CD14-positive monocyte (primary cell): ENCODE data around the gene EXD3. TPM values are rescaled to one million over a fixed set of nuclear protein-coding genes. Genes with fewer than 3 reads are reported as not detected.
A peak's percentile ranks its signal among the peaks of the same experiment; 100 is the strongest.
"Not testable (repeated sequence)": the region's sequence is repeated elsewhere in the genome, so short reads cannot be mapped to it uniquely, and the experiment has no call there.

ENCODE experiments used
- DNase-seq, 3 donors: peaks; one replicate each; pipeline ENCODE4 v3.0.0-alpha.2; 2011 to 2022
- H2AFZ ChIP-seq: 2 replicates; pipeline ENCODE4 v1.6.0; 2012; ENCODE audit warnings: mild to moderate bottlenecking, low read depth, low read length, inconsistent platforms; ENCODE audit not compliant: insufficient read depth, poor library complexity, severe bottlenecking
- H3K27ac ChIP-seq, 2 donors: 1 replicate in 1 of 2; 2 replicates in 1 of 2; pipeline ENCODE4 v1.5.1; 2012 to 2013; ENCODE audit warnings: low read length in 2 of 2, control low read depth in 1 of 2, inconsistent platforms in 1 of 2, low read depth in 1 of 2, mild to moderate bottlenecking in 1 of 2
- H3K27me3 ChIP-seq, 2 donors: one replicate each; pipeline versions ENCODE4 v1.6.0 to v1.6.1; 2011 to 2013; ENCODE audit warnings: low read length in 2 of 2; ENCODE audit not compliant: control insufficient read depth in 2 of 2, insufficient read depth in 2 of 2
- H3K36me3 ChIP-seq, 2 donors: replicated peaks in 1 of 2; 1 replicate in 1 of 2; 2 replicates in 1 of 2; pipeline versions ENCODE4 v1.5.1 to v1.6.1; 2012 to 2013; ENCODE audit warnings: low read length in 2 of 2, control low read depth in 1 of 2, inconsistent platforms in 1 of 2, mild to moderate bottlenecking in 1 of 2; ENCODE audit not compliant: insufficient read depth in 2 of 2, control insufficient read depth in 1 of 2
- H3K4me1 ChIP-seq, 2 donors: 1 replicate in 1 of 2; 2 replicates in 1 of 2; pipeline versions ENCODE4 v1.5.1 to v1.6.1; 2012 to 2013; ENCODE audit warnings: low read length in 2 of 2, control low read depth in 1 of 2, inconsistent platforms in 1 of 2, mild to moderate bottlenecking in 1 of 2, moderate library complexity in 1 of 2; ENCODE audit not compliant: insufficient read depth in 2 of 2, control insufficient read depth in 1 of 2
- H3K4me2 ChIP-seq: replicated peaks from 2 replicates; pipeline ENCODE3; 2012; ENCODE audit warnings: low read length, moderate library complexity, mild to moderate bottlenecking; ENCODE audit not compliant: poor library complexity, severe bottlenecking; ENCODE audit errors: extremely low read depth
- H3K4me3 ChIP-seq, 3 experiments: fragments of 200-600 bp in 1 of 3; sonication (generic) in 1 of 3; replicated peaks in 1 of 3; 1 replicate in 2 of 3; 2 replicates in 1 of 3; pipeline ENCODE4 v1.5.1; 2011 to 2013; ENCODE audit warnings: low read length in 3 of 3, mild to moderate bottlenecking in 3 of 3, control low read depth in 2 of 3, low read depth in 2 of 3, inconsistent platforms in 1 of 3, moderate library complexity in 1 of 3
- H3K79me2 ChIP-seq: 2 replicates; pipeline ENCODE4 v1.6.0; 2012; ENCODE audit warnings: mild to moderate bottlenecking, control low read depth, inconsistent platforms, low read length, moderate library complexity; ENCODE audit not compliant: insufficient read depth
- H3K9ac ChIP-seq: 2 replicates; pipeline ENCODE4 v1.6.0; 2017; ENCODE audit warnings: low read length, mild to moderate bottlenecking; ENCODE audit not compliant: insufficient read depth, poor library complexity, severe bottlenecking
- H3K9me3 ChIP-seq, 2 donors: replicated peaks in 1 of 2; 1 replicate in 1 of 2; 2 replicates in 1 of 2; pipeline versions ENCODE4 v1.5.1 to v1.6.1; 2012 to 2013; ENCODE audit warnings: low read length in 2 of 2, control low read depth in 1 of 2; ENCODE audit not compliant: control insufficient read depth in 1 of 2, insufficient read depth in 1 of 2
- H4K20me1 ChIP-seq: 2 replicates; pipeline ENCODE4 v1.6.0; 2012; ENCODE audit warnings: mild to moderate bottlenecking, low read length, control low read depth, moderate library complexity; ENCODE audit not compliant: insufficient read depth
- H3K27ac Mint-ChIP-seq, 7 donors: one replicate each; pipeline ENCODE4 v1.8.0; 2020; ENCODE audit warnings: mild to moderate bottlenecking in 7 of 7, mixed read lengths in 7 of 7, moderate library complexity in 6 of 7, inconsistent platforms in 2 of 7
- H3K27me3 Mint-ChIP-seq, 3 donors: one replicate each; pipeline ENCODE4 v1.8.0; 2021 to 2022; ENCODE audit warnings: low read depth in 3 of 3, mild to moderate bottlenecking in 3 of 3, mixed read lengths in 3 of 3, moderate library complexity in 3 of 3, inconsistent platforms in 1 of 3
- H3K36me3 Mint-ChIP-seq, 2 donors: one replicate each; pipeline ENCODE4 v1.8.0; 2020; ENCODE audit warnings: mixed read lengths in 2 of 2, inconsistent platforms in 1 of 2, mild to moderate bottlenecking in 1 of 2
- H3K4me1 Mint-ChIP-seq: one replicate; pipeline ENCODE4 v1.8.0; 2020; ENCODE audit warnings: mild to moderate bottlenecking, mixed read lengths
- H3K4me3 Mint-ChIP-seq, 2 donors: one replicate each; pipeline ENCODE4 v1.8.0; 2020; ENCODE audit warnings: mild to moderate bottlenecking in 2 of 2, mixed read lengths in 2 of 2, moderate library complexity in 1 of 2
- H3K9me3 Mint-ChIP-seq, 7 donors: one replicate each; pipeline ENCODE4 v1.8.0; 2020 to 2022; ENCODE audit warnings: mixed read lengths in 7 of 7, mild to moderate bottlenecking in 6 of 7, moderate library complexity in 6 of 7, inconsistent platforms in 2 of 7
- CTCF ChIP-seq: fragments of 200-600 bp; IDR thresholded peaks from one replicate; pipeline ENCODE4 v1.8.0; 2022; ENCODE audit warnings: antibody characterized with exemption, mild to moderate bottlenecking
- WGBS: methylation state at CpG from one replicate; pipeline ENCODE4 v1.1.5; 2013; ENCODE audit warnings: missing lambda C conversion rate; ENCODE audit not compliant: insufficient coverage; 5-methylcytosine and 5-hydroxymethylcytosine counted together
- intact Hi-C, 2 donors: fragments of 100-400 bp; cut with micrococcal nuclease; formaldehyde crosslinking; loops; one replicate each; pipeline versions ENCODE4 v1.15.0 to v1.15.1; 2023
- polyA plus RNA-seq, 3 donors: library from polyadenylated mRNA; depleted of rRNA in 1 of 3; unstranded in 2 of 3; stranded (reverse) in 1 of 3; fragments of 300-500 nt in 2 of 3; fragments of >200 nt in 1 of 3; fragmentation: Illumina TruSeq in 2 of 3; gene quantifications; 1 replicate in 2 of 3; 2 replicates in 1 of 3; pipeline ENCODE4 v1.2.3, GENCODE V29; 2012 to 2021

EXD3 gene
- polyA plus RNA-seq, 3 donors, result 2.0 to 10.8 (median 3.0) TPM

GRCh38 chr9:137380171-137380570, 42.8 kb downstream of the EXD3 start:
- H3K4me3 ChIP-seq, result no peak overlapping the region
- H3K27ac Mint-ChIP-seq, result no peak overlapping the region
- DNase-seq, result no peak
- TF ChIP-seq CTCF, result no peak
- peaks cover 12 to 33% of the 10 kb centered on the region in 2 donors for H3K9me3 ChIP-seq
- H3K4me3 Mint-ChIP-seq, result no peak overlapping the region
- no peaks in the 10 kb centered on the region for H3K36me3 ChIP-seq
- H2AFZ ChIP-seq, result no peak overlapping the region
- intact Hi-C loops, result no loop called here
- peaks cover 0 to 4% (median 2%) of the 10 kb centered on the region in 3 donors for H3K27me3 Mint-ChIP-seq
- H3K79me2 ChIP-seq, result no peaks in the 10 kb centered on the region
- no peaks in the 10 kb centered on the region for H3K4me1 Mint-ChIP-seq
- no peak overlapping the region for H3K9ac ChIP-seq
- peaks cover 9 to 42% (median 24%) of the 10 kb centered on the region in 7 donors for H3K9me3 Mint-ChIP-seq
- no peak overlapping the region for H3K4me2 ChIP-seq
- H3K4me1 ChIP-seq, result no peaks in the 10 kb centered on the region
- no CpG with 5 or more reads among the region's 16 CpGs for WGBS
- H3K27ac ChIP-seq, result no peak overlapping the region
- H4K20me1 ChIP-seq, result no peaks in the 10 kb centered on the region
- H3K36me3 Mint-ChIP-seq, result peaks cover 0 to 4% of the 10 kb centered on the region in 2 donors
- no peaks in the 10 kb centered on the region for H3K27me3 ChIP-seq

GRCh38 chr9:137379761-137380161, 43.2 kb downstream of the EXD3 start:
- no peaks in the 10 kb centered on the region for H3K79me2 ChIP-seq
- TF ChIP-seq CTCF, result no peak

GRCh38 chr9:137378688-137379410, 44.1 kb downstream of the EXD3 start:
- H3K9ac ChIP-seq, H3K27me3 ChIP-seq, H4K20me1 ChIP-seq, DNase-seq, H3K4me1 ChIP-seq, H3K4me2 ChIP-seq, H3K36me3 ChIP-seq, H3K27ac ChIP-seq, H2AFZ ChIP-seq, H3K36me3 Mint-ChIP-seq, H3K79me2 ChIP-seq, intact Hi-C loops, H3K4me3 Mint-ChIP-seq, H3K4me1 Mint-ChIP-seq, H3K27me3 Mint-ChIP-seq, H3K4me3 ChIP-seq: not testable (repeated sequence)
- H3K9me3 ChIP-seq, result peaks cover 13 to 35% of the 10 kb centered on the region in 2 donors
- WGBS, result 98% methylated on average over 13 of the region's 37 CpGs
- peak overlapping the region in 1 of 7 donors; percentile 11 for H3K27ac Mint-ChIP-seq
- H3K9me3 Mint-ChIP-seq, result peaks cover 9 to 45% (median 24%) of the 10 kb centered on the region in 7 donors

More at GRCh38 chr9:137379761-137380161, 43.2 kb downstream of the EXD3 start:
- Mint-ChIP-seq H3K4me1 (no peaks in the 10 kb centered on the region), H3K36me3 (peaks cover 0 to 4% of the 10 kb centered on the region in 2 donors), H3K27me3 (peaks cover 0 to 4% (median 2%) of the 10 kb centered on the region in 3 donors), H3K9me3 (peaks cover 9 to 42% (median 24%) of the 10 kb centered on the region in 7 donors), H3K27ac (no peak overlapping the region), H3K4me3 (no peak overlapping the region)
- H3K4me3 ChIP-seq, result no peak overlapping the region
- no peaks in the 10 kb centered on the region for H3K4me1 ChIP-seq
- H2AFZ ChIP-seq, result no peak overlapping the region
- 94% methylated on average over 8 of the region's 12 CpGs for WGBS
- H3K36me3 ChIP-seq, result no peaks in the 10 kb centered on the region
- no peak overlapping the region for H3K4me2 ChIP-seq
- H3K27ac ChIP-seq, result no peak overlapping the region
- intact Hi-C loops, result no loop called here
- no peak overlapping the region for H3K9ac ChIP-seq
- H3K27me3 ChIP-seq, result no peaks in the 10 kb centered on the region
- H3K9me3 ChIP-seq, result peaks cover 13 to 35% of the 10 kb centered on the region in 2 donors
- DNase-seq, result no peak
- no peaks in the 10 kb centered on the region for H4K20me1 ChIP-seq
